ENCODE results near the gene TAGLN2.

The TAGLN2 gene

DNA sequence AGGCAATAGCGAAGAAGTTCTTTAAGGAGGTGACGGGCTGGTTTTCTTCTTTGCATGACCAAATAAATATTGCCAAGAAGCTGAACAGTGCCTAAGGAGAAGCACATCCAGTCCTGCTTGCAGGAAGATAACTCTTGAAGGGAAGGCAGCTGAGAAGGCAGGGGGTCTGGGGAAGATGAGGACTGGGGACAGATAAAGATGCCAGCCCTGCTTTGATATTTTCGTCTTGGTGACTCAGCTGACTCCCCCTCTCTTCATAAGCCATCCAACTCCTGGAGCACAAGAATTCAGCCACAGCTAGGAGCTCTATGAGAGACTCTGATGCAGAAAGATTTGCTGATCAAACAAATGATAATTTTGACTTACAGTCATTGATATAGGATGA is 28.8 kb downstream of the TAGLN2 start:
- no peak for DNase-seq

DNA sequence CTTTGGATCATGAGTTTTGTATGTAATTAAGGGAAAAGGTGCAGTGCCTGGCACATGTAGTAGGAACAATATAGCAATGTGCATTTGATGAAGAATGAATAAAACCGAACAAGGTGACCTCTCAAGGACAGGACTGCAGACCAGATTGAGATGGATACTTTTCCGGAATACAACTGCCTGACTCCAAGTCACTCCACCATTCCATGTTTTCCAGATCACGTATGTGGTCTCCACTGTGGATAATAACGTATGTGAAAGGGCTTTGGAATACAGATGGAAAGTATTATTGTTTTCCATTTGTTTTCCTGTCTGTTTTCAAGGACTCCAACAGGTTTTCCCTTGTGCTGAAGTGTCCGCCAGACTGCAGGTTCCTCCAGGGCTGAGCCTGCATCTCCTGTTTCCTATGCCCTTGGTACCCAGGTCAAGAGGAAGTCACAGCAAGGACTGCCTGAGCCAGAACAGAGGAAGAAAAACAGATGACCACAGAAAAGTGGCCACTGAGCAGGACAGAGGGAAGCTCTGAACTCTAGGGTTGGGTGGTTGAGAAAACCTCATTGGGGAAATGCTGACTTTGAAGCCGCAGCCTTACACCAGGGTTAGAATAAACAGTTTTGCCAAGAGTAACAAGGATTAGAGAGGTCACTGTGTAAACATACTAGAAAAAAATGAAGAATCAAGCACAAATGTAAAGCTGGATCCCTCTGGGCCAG is 29.3 kb downstream of the TAGLN2 start:
- DNase-seq = no peak

DNA sequence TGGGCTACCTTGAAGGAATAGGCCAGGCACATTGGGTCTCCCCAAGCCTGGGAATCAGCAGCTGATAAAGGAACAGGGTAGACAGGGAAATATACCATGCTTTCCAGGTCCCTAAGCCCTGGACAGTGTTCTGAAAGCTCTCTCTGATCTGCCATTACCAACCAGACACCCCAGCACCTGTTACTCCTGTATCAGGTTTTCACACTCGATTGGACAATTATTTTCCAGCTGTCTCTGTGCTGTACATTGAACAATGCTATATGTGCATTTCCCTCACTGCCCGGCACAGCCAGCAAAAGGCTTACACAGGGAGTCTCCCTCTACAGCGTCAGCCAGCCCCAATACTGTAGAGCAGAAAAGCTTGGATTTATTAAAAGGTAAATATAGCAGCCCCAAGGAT is 30.0 kb downstream of the TAGLN2 start:
- DNase-seq = no peak

DNA sequence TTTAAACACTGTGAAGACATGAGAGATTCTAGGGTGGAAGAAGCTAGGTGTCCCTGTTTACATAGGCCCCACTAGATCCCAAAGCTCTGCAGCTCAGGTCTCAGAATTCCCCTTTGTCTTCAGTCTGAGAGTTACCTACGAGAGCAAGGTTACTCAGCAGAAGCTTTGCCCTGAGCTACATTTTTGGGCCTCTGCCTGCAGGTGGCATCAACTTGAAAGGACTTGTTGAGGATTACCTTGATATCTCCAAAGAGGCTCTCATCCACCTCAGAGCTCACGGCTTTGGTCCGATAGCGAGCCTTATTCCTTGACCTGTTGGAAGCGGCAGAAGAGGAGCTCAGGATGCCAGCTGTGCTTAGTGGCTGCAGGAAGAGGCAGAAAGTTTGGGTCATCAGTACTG is 32.4 kb downstream of the TAGLN2 start:
- DNase-seq = peak; percentile 10

- DNase-seq = peak; percentile 82
These were observed 33.8 kb downstream of the TAGLN2 start for GRCh38 chr1:159891275-159892157.

DNA sequence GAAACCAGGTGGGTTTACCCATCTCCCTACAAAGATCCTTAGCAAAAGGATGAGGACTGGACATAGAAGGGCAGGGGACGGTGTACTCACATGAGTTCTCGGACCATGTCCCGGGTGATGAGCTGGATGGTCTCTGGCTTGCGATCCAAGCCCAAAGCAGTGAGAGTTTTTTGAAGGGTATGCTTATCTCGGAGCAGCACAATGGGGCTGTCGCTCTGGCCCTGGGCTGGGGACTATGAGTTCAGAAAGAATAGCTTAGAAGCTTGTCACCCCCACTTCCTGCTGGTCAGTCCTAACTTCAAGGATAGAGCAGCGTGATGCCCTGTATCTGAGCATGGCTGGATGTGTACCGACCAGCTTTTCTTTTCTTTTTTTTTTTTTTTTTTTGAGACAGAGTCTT is 34.9 kb downstream of the TAGLN2 start:
- no peak for DNase-seq

DNA sequence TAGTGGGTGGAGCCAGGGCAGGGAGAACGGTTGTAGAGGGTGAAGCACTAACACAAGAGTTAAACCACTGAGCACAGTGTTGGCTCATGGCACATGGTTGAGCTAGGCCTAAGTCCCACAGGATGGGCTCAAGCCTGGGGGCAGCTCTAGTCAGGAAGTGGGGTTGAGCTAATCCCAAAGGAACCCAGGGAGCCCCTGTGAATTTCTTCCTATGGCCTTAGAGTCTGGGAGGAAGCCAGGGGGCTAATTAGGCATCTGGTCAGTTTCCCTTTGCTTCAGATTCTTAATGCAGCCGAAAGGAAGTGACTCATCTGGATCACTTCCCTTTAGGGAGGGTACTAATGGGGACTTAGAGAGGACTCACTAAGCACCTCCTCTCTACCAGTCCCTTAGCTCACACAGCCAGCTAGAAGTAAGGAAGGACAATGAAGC is 35.5 kb downstream of the TAGLN2 start:
- peak; percentile 7 for DNase-seq

DNA sequence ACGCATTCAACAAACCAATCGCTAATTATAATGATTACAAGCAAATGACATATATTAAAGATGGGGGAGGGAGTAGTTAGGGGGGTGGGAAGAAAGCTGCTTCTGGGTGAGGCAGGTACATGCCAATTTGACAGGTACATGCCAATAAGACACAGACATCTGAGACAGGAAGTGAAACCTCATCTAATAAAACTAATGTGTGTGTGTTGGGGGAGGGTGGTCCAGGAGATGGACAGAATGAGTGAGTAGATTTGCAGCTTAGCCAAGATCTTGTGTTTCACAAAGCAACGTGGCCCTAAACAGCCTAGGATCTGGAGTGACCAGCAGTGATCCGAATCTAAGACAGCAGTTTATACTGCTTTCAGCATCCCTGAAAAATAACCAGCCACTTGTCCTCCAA is 36.1 kb downstream of the TAGLN2 start:
- peak; percentile 51 for DNase-seq

GRCh38 chr1:159884296-159884695 is 41.0 kb downstream of the TAGLN2 start:
- DNase-seq = no peak

GRCh38 chr1:159883134-159883533 is 42.2 kb downstream of the TAGLN2 start:
- no peak for DNase-seq

DNA sequence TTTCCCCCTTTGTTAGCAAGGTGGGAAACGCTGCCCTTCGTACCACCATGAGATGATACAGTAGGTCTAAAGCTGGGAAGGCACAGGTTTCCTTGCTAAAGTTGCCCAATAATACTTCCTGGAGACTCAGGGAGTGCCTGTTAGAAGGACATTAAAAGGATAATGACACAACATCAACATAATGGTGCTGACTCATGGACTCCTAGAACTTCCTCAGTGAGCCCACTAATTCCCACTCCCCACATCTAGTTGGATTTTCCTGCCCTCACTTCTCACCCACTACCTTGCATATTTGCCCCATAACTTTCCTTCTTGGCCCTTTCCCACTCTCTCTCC is 42.8 kb downstream of the TAGLN2 start:
- no peak for DNase-seq

DNA sequence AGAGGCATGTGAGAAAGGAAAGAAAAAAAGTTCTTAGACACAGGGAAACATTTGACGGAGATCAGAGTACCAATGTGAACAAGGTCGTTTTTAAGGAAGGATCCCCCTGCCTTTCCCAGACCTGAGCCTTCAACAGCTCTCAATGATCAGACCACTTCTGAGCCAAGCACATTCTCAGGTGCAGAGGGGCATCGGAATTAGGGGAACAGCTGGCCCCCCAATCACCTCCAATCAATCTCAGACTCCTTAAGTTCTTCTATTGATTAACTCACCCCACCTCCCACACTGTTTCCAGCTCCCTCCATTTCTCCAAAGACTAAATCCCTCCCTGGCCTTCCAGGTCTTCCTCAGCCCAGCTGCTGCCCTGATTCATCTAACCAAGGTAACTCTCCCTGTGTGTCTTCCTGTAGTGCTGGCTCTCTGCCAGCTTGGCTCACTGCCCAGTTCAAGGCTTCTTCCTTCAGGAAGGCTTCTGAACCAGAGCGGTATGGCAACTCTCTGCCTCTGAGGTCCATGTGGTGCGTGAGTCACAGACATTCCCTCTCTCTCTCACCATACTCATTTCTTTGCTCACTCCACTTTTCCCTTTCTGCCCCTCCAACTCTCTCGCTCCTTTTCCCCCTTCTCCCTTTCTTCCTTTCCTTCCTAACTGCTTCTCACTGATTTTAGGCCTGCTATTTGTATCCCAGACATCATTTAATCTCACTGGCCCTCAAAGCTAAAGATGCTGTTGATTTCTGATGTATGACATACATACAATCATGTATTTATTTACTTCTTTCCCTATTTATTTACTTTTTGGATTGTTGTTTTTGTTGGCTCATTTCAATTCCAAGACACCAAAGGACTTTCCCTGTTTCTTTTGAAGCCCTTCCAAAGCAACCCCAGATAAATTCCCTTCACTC is 43.4 kb downstream of the TAGLN2 start:
- peak; percentile 95 for DNase-seq

DNA sequence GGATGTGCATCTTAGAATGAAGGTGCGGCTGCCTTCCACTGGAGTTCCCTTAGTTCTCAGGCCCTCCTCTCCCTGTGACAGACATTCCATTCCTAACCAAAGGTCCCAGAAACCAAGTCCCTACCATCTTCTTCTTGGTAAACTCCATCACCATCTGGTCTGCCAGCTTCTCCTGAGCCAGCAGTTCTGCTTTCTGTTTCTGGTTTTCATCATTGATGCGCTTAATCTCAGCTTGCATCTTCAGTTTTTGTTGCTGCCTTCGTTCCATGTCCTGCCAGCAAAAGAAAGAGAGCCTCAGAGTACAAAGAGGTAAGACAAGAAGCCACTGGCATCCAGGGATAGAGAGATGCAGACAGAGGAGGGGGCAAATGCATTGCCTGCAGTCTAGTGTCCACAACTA is 44.9 kb downstream of the TAGLN2 start:
- DNase-seq = no peak

GRCh38 chr1:159879977-159880376 is 45.3 kb downstream of the TAGLN2 start:
- DNase-seq = no peak

- DNase-seq = no peak
These were observed 46.2 kb downstream of the TAGLN2 start for GRCh38 chr1:159879136-159879535.

DNA sequence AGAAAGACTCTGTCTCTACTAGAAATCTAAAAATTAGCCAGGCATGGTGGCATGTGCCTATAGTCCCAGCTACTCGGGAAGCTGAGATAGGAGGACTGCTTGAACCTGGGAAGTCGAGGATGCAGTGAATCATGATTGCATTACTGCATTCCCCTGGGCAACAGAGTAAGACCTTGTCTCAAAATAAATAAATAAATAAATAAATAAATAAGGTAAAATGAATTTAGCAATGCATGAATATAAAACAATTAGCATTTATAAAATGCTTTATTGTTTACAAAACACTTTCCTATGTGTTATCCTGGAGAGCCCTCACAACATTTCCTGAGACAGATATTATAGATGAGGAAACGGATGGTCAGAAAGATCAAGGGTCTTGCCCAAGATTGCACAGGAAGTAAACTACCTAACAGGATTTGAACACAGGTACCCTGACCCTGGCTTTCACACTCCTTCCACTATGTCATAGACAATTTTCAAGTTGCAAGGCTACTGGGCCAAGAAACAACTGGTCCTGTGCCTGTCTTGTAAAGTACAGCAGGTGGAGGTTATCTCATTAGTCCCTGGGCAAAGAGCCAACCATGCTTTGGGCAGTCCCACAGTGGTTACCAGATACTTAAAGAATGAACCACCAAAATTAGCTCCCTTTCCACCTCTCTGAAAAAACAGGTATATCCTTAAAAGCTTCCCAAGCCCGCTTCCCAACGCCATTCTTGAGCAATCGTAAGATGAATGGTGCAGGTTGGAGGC is 47.4 kb downstream of the TAGLN2 start:
- DNase-seq = peak; percentile 33

GRCh38 chr1:159873530-159874143 is 51.7 kb downstream of the TAGLN2 start:
- DNase-seq = no peak

GRCh38 chr1:159872891-159873290 is 52.4 kb downstream of the TAGLN2 start:
- no peak for DNase-seq

GRCh38 chr1:159870704-159871103 is 54.6 kb downstream of the TAGLN2 start:
- no peak for DNase-seq

GRCh38 chr1:159869607-159870006 is 55.7 kb downstream of the TAGLN2 start:
- DNase-seq = no peak

- peak; percentile 10 for DNase-seq
These were observed 56.1 kb downstream of the TAGLN2 start for GRCh38 chr1:159869173-159869572.

- DNase-seq = no peak
These were observed 56.5 kb downstream of the TAGLN2 start for GRCh38 chr1:159868766-159869165.

Data from COR-L47 (cell line).